Measurements from ENCODE around the gene CLDN9.

The CLDN9 gene

GRCh38 chr16:3035972-3036725 lies 23.4 kb downstream of the CLDN9 start:
- no peak for DNase-seq (ENCODE audit: low read depth, low spot score)
- no peak overlapping the region for H3K4me3 ChIP-seq
- TF ChIP-seq EZH2 (IDR thresholded peaks at IDR 0.05) (peak; percentile 30), FOXP2 (optimal IDR thresholded peaks at IDR 0.05; ENCODE audit: control extremely low read depth, extremely low read length, insufficient read depth) (no peak)
- no peak overlapping the region for H3K9ac ChIP-seq (ENCODE audit: insufficient read length)
- H3K36me3 ChIP-seq (ENCODE audit: insufficient read depth, low read length), result no peaks in the 10 kb centered on the region
- H3K27ac ChIP-seq, result no peak overlapping the region
- H3K9me3 ChIP-seq (ENCODE audit: low read depth, low read length), result no peaks in the 10 kb centered on the region

- Histone ChIP-seq H3K4me3 (no peak within 1 kb of the TSS), H3K9ac (ENCODE audit: insufficient read length) (no peak within 1 kb of the TSS), H3K9me3 (ENCODE audit: low read depth, low read length) (no peaks in the 10 kb centered on the region), H3K27ac (no peak within 1 kb of the TSS), H3K36me3 (ENCODE audit: insufficient read depth, low read length) (no peaks in the 10 kb centered on the region)
- TF ChIP-seq EZH2 (IDR thresholded peaks at IDR 0.05) (no peak), POLR2AphosphoS5 (IDR thresholded peaks at IDR 0.05; ENCODE audit: borderline replicate concordance, low read depth, low read length) (no peak), FOXP2 (optimal IDR thresholded peaks at IDR 0.05; ENCODE audit: control extremely low read depth, extremely low read length, insufficient read depth) (no peak)
- no peak for DNase-seq (ENCODE audit: low read depth, low spot score)
These were observed 24.1 kb downstream of the CLDN9 start, which contains the start of gene BICDL2 for GRCh38 chr16:3036726-3037315. Gene BICDL2, minus strand, starts transcription at chr16:3036944. Its CDS starts 1,448 bp downstream, at chr16:3035496.

- TF ChIP-seq POLR2AphosphoS5 (IDR thresholded peaks at IDR 0.05; ENCODE audit: borderline replicate concordance, low read depth, low read length) (no peak), EZH2 (IDR thresholded peaks at IDR 0.05) (no peak), FOXP2 (optimal IDR thresholded peaks at IDR 0.05; ENCODE audit: control extremely low read depth, extremely low read length, insufficient read depth) (no peak)
- Histone ChIP-seq H3K4me3 (no peak overlapping the region), H3K27ac (no peak overlapping the region), H3K9me3 (ENCODE audit: low read depth, low read length) (no peaks in the 10 kb centered on the region), H3K36me3 (ENCODE audit: insufficient read depth, low read length) (no peaks in the 10 kb centered on the region), H3K9ac (ENCODE audit: insufficient read length) (no peak overlapping the region)
- no peak for DNase-seq (ENCODE audit: low read depth, low spot score)
These were observed 25.5 kb downstream of the CLDN9 start for GRCh38 chr16:3038256-3038655.

- Histone ChIP-seq H3K9me3 (ENCODE audit: low read depth, low read length) (no peaks in the 10 kb centered on the region), H3K9ac (ENCODE audit: insufficient read length) (no peak overlapping the region), H3K36me3 (ENCODE audit: insufficient read depth, low read length) (no peaks in the 10 kb centered on the region), H3K4me3 (no peak overlapping the region), H3K27ac (no peak overlapping the region)
- no peak for TF ChIP-seq FOXP2 (optimal IDR thresholded peaks at IDR 0.05; ENCODE audit: control extremely low read depth, extremely low read length, insufficient read depth)
- no peak for TF ChIP-seq EZH2 (IDR thresholded peaks at IDR 0.05)
- no peak for TF ChIP-seq POLR2AphosphoS5 (IDR thresholded peaks at IDR 0.05; ENCODE audit: borderline replicate concordance, low read depth, low read length)
- no peak for DNase-seq (ENCODE audit: low read depth, low spot score)
These were observed 26.2 kb downstream of the CLDN9 start for GRCh38 chr16:3038896-3039295.

GRCh38 chr16:3042376-3042775 lies 29.7 kb downstream of the CLDN9 start:
- no peaks in the 10 kb centered on the region for H3K9me3 ChIP-seq (ENCODE audit: low read depth, low read length)
- H3K27ac ChIP-seq, result no peak overlapping the region
- H3K4me3 ChIP-seq, result no peak overlapping the region
- no peaks in the 10 kb centered on the region for H3K36me3 ChIP-seq (ENCODE audit: insufficient read depth, low read length)
- no peak overlapping the region for H3K9ac ChIP-seq (ENCODE audit: insufficient read length)
- DNase-seq (ENCODE audit: low read depth, low spot score), result no peak
- TF ChIP-seq EZH2 (IDR thresholded peaks at IDR 0.05), result no peak
- no peak for TF ChIP-seq FOXP2 (optimal IDR thresholded peaks at IDR 0.05; ENCODE audit: control extremely low read depth, extremely low read length, insufficient read depth)
- TF ChIP-seq POLR2AphosphoS5 (IDR thresholded peaks at IDR 0.05; ENCODE audit: borderline replicate concordance, low read depth, low read length), result no peak

GRCh38 chr16:3044708-3045107 lies 32.0 kb downstream of the CLDN9 start:
- Histone ChIP-seq H3K4me3 (no peak overlapping the region), H3K9me3 (ENCODE audit: low read depth, low read length) (no peaks in the 10 kb centered on the region), H3K36me3 (ENCODE audit: insufficient read depth, low read length) (no peaks in the 10 kb centered on the region), H3K27ac (no peak overlapping the region), H3K9ac (ENCODE audit: insufficient read length) (no peak overlapping the region)
- DNase-seq (ENCODE audit: low read depth, low spot score), result no peak
- no peak for TF ChIP-seq EZH2 (IDR thresholded peaks at IDR 0.05)
- no peak for TF ChIP-seq FOXP2 (optimal IDR thresholded peaks at IDR 0.05; ENCODE audit: control extremely low read depth, extremely low read length, insufficient read depth)

- Histone ChIP-seq H3K4me3 (peak within 1 kb of the TSS; percentile 82), H3K27ac (no peak within 1 kb of the TSS)
These were observed 33.3 kb downstream of the CLDN9 start, which contains the start of gene MMP25 for GRCh38 chr16:3045758-3046640. Gene MMP25, plus strand, starts transcription at chr16:3046561. Its CDS starts 357 bp downstream, at chr16:3046918.

More at GRCh38 chr16:3045758-3046640, 33.3 kb downstream of the CLDN9 start, which contains the start of gene MMP25:
- TF ChIP-seq POLR2AphosphoS5 (IDR thresholded peaks at IDR 0.05; ENCODE audit: borderline replicate concordance, low read depth, low read length) (no peak), FOXP2 (optimal IDR thresholded peaks at IDR 0.05; ENCODE audit: control extremely low read depth, extremely low read length, insufficient read depth) (no peak)
- Histone ChIP-seq H3K9me3 (ENCODE audit: low read depth, low read length) (no peaks in the 10 kb centered on the region), H3K36me3 (ENCODE audit: insufficient read depth, low read length) (no peaks in the 10 kb centered on the region), H3K9ac (ENCODE audit: insufficient read length) (peak within 1 kb of the TSS; percentile 70)
- DNase-seq (ENCODE audit: low read depth, low spot score), result no peak
